HG03460 (cell line): ENCODE measurements around the gene TOGARAM1.
"Not testable (repeated sequence)": the region's sequence is repeated elsewhere in the genome, so short reads cannot be mapped to it uniquely, and the experiment has no call there.

Experiments used
- ATAC-seq: cut with Tn5 transposase; IDR thresholded peaks from one replicate; pipeline ENCODE4 v1.9.1; 2021; ENCODE audit not compliant: unreplicated experiment

The TOGARAM1 gene

DNA sequence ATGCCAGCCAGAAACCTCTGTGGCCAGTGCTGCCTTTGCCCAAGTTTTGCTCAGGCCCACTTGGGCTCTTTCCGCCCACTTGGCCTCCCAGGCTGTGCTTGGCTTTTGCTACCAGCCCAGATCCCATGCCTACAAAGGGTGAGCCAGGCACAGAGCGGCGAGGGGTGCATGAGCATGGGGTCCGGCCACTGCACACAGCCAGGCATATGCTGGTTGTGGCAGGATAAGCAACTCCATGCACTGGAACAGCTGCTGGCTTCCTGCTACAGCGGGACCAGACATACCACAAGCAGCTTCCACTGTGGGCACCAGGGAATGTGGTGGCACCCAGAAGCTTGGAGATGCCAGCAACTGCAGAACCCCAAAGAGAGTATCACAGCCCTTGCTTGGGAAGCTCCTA lies 76.3 kb downstream of the TOGARAM1 start:
- ATAC-seq = no peak

DNA sequence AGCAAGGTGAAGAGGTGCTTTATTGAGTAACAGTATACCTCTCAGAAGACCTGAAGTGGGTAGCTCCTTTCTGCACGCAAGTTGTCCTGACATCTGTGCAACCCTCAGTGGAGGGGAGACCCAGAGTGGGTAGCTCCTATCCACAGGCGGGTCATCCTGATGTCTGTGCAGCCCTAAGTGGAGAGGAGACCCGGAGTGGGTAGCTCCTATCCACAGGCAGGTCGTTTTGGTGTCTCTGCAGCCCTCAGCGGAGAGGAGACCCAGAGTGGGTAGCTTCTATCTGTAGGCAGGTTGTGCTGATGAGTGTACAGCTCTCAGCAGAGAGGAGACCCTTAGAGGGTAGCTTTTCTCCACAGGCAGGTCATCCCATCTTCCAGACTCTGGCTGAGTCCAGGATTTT lies 76.9 kb downstream of the TOGARAM1 start:
- ATAC-seq = no peak

DNA sequence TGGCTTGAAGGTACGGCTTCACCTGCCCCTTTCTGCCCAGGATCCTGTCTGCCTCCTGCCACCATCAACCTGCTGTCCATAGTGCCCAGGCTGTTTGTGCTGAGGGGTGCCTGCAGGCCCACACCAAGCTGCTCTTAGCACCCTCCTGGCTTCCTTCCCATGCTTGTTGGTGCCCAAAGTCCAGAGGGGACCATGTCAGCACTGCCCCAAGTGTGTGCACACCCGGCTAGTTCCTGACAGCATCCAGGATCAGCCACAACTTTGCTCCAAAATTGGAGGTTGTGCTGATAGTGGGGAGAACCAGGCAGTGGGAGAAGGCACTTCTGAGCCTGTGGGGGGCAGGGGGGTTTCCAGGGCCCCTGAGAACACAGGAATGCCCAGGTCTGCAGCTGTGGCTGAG lies 77.4 kb downstream of the TOGARAM1 start:
- no peak for ATAC-seq

DNA sequence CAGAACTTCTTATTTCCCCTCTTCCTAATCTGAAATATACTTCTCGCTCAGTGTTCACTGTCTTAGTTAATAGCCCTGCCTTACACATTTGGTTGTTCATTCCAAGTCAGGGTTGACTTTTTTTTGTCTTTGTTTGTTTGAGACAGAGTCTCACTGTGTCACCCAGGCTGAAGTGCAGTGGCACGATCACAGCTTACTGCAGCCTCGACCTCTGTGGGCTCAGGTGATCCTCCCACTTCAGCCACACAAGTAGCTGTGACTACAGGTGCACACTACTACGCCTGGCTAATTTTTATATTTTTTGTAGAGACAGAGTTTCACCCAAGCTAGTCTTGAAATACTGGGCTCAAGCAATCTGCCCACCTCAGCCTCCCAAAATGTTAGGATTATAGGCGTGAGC lies 79.7 kb downstream of the TOGARAM1 start:
- ATAC-seq = no peak

GRCh38 chr14:45044638-45045037 lies 82.6 kb downstream of the TOGARAM1 start:
- ATAC-seq = no peak

GRCh38 chr14:45048385-45048784 lies 86.4 kb downstream of the TOGARAM1 start:
- no peak for ATAC-seq

GRCh38 chr14:45051180-45051579 lies 89.2 kb downstream of the TOGARAM1 start:
- ATAC-seq = no peak

DNA sequence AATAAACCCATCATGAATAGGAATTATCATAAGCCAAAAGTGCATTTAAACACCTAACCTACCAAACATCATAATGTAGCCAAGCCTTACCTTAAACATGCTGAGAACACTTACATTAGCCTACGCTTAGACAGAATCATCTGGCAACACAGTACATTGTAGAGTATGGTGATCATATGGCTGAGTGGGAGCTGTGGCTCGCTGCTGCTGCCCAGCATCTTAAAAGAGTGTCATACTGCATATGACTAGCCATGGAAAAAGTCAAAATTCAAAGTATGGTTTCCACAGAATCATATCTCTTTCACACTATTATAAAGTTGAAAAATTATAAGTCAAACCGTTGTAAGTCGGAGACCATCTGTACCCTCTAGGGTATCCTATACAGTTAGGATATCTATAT lies 89.9 kb downstream of the TOGARAM1 start:
- ATAC-seq = no peak

DNA sequence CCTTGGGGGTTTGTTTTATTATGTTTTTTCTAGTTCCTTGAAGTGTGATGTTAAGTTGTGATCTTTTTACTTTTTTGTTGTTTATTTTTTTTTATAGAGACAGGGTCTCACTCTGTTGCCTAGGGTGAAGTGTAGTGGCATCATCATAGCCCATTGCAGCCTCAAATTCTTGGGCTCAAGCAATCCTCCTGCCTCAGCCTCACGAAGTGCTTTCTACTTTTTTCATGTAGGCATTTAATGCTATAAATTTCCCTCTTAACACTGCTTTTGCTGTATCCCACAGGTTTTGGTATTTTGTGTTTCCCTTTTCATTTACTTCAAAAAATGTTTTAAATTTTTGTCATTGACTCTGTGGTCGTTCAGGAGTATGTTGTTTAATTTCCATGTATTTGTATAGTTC lies 95.4 kb downstream of the TOGARAM1 start:
- no peak for ATAC-seq

DNA sequence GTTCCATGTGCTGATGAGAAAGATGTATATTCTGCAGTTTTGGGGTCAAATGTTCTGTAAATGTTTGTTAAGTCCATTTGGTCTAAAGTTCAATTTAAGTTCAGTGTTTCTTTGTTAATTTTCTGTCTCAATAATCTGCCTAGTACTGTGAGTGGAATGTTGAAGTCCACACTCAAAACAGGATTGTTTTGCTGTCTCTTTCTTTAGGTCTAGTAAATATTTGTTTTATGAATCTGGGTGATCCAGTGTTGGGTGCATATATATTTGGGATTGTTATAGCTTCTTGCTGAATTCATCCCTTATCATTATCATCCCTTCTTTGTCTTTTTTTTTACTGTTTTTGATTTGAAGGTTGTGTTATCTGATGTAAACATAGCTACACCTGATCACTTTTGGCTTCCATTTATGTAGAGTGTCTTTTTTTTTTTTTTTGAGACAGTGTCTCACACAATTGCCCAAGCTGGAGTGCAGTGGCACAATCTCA lies 95.9 kb downstream of the TOGARAM1 start:
- no peak for ATAC-seq

- no peak for ATAC-seq
Measured at GRCh38 chr14:45060551-45060950, 98.6 kb downstream of the TOGARAM1 start.

GRCh38 chr14:45065540-45065939 lies 103.5 kb downstream of the TOGARAM1 start:
- ATAC-seq = no peak

GRCh38 chr14:45065956-45066355 lies 104.0 kb downstream of the TOGARAM1 start:
- ATAC-seq = no peak

DNA sequence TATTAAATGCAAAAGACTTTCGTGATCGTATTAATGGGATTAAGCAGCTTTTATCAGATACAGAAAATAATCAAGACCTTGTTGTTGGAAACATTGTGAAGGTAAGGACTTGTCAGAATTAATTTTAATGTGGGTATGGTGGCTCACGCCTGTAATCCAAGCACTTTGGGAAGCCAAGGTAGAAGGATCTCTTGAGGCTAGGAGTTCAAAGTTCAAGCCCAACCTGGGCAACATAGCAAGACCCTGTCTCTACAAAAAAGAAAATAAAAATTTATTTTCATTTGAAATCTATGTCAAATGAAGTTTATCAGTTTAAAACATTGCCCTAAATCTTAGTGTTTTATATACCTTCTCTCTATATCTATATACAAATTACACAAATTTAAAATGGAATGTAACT lies 104.7 kb downstream of the TOGARAM1 start:
- ATAC-seq = no peak

DNA sequence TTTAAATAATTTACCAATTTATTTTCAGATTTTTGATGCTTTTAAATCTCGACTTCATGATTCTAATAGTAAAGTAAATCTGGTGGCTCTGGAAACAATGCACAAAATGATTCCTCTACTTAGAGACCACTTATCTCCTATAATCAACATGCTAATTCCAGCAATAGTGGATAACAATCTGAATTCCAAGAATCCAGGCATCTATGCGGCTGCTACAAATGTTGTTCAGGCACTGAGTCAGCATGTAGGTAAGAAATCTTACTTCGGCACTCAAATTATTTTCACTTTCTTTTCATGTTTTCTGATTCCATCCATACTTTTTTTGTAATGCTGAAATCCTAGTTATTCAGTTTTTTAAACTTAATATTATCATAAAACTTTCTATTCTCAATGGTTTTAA lies 106.4 kb downstream of the TOGARAM1 start:
- ATAC-seq = no peak

GRCh38 chr14:45070215-45070614 lies 108.2 kb downstream of the TOGARAM1 start:
- ATAC-seq = no peak

- no peak for ATAC-seq
Measured at GRCh38 chr14:45072126-45072525, 110.1 kb downstream of the TOGARAM1 start.

DNA sequence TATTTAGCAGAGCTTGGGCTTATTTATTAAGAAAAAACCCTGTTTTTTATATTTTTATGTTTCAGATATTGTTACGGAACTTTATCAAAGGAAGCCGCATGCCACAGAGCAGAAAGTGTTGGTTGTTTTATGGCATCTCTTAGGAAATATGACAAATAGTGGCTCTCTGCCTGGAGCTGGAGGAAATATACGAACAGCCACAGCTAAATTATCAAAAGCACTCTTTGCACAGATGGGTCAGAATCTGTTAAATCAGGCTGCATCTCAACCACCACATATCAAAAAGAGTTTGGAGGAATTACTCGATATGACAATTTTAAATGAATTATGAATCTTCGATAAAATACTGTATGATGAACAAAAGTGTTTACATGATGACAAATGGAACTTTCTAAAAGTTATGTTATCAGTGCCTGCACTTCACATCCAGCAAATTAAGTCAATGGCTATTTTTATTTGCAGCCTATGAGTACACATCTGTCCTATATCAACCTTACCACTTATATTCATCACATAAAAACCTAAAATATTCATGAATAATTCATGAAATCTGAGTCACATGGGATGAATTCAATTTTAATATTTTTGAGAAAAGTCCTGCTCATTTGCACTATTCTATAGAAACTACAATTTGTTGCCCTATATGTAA lies 111.4 kb downstream of the TOGARAM1 start:
- ATAC-seq = no peak

DNA sequence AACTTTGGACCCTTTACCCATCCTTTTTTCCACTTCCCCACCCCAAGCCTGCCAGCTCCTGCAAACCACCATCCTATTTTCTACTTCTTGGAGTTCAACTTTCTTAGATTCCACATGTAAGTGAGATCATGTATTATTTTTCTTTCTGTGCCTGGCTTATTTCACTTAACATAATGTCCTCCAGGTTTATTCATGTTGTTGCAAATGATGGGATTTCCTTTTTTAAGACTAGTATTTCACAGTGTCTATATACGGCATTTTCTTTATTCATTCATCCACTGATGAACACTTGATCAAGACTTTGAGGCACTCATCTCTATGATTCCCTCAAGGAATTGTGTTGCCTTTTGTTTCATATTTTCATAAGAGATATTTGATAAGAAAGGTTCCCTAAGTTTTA lies 116.3 kb downstream of the TOGARAM1 start:
- ATAC-seq = no peak

DNA sequence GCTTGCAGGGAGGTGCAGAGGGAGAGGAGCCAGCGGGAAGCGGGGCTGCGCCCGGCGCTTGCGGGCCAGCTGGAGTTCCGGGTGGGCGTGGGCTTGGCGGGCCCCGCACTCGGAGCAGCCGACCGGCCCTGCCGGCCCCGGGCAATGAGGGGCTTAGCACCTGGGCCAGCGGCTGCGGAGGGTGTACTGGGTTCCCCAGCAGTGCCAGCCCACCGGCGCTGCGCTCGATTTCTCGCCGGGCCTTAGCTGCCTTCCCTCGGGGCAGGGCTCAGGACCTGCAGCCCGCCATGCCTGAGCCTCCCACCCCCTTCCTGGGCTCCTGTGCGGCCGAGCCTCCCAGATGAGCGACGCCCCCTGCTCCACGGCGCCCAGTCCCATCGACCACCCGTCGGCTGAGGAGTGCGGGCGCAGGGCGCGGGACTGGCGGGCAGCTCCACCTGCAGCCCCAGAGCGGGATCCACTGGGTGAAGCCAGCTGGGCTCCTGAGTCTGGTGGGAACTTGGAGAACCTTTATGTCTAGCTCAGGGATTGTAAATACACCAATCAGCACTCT lies 118.5 kb downstream of the TOGARAM1 start:
- not testable (repeated sequence) for ATAC-seq

DNA sequence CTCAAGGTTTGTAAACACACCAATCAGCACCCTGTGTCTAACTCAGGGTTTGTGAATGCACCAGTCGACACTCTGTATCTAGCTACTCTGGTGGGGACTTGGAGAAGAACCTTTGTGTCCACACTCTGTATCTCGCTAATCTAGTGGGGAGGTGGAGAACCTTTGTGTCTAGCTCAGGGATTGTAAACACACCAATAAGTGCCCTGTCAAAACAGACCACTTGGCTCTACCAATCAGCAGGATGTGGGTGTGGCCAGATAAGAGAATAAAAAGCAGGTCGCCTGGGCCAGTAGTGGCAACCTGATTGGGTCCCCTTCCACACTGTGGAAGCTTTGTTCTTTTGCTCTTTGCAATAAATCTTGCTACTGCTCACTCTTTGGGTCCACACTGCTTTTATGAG lies 119.1 kb downstream of the TOGARAM1 start:
- not testable (repeated sequence) for ATAC-seq

- ATAC-seq = no peak
Measured at GRCh38 chr14:45082420-45082819, 120.4 kb downstream of the TOGARAM1 start.

- ATAC-seq = no peak
Measured at GRCh38 chr14:45083617-45083975, 121.6 kb downstream of the TOGARAM1 start.
